ENCODE data around the gene RERE. TPM values are rescaled to one million over a fixed set of nuclear protein-coding genes. Genes with fewer than 3 reads are reported as not detected.
A peak's percentile ranks its signal among the peaks of the same experiment; 100 is the strongest.

Gene RERE
- total RNA-seq, 1 donor from 2014 or later: 124 TPM

DNA sequence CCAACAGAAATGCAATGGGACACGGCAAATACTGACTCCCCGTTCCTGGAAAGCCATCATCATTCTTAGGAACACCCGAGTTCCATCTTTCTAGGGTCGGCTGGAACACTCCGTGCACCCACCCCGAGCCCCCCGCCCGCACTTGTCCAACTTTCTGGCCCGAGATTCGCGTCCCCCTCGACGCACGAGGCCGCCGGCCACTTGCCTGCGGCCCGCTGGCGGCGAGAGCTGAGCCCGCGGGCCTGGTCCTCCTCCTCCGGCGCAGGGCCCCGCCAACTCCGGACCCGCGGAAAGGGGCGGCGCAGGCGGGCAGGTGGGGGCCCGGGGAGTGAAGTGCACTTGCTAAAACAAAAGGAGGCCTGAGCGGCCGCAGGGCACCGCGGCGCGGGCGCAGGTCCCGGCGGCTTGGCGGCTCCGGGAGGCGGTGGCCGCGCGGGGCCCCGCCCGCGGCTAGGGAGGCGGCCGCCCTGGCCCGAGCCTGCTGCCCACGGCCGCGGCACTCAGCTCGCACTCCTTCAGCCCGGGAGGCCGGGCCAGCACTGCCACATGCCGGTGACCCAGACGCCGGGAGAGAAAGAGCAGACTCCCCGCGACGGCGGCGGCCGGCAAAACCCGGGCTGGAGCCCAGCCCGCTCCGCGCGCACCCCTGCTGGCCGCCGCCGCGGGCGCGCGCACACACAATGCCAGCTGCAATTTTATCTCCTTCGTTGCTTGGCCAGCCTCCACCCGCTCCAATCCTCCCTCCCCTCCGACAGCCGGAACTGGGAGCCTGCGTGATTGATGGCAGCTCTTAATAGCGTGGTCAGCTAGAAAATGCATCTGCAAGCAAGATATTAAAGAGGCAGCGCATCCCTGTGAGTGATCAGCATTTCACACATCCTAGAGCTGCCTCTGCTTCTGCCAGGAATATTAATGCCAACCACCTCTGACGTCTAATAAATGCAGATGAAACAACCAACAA lies 114.3 kb downstream of the RERE start:
- Histone ChIP-seq H3K4me3 (ENCODE audit: insufficient read depth, low read depth, low read length) (peak overlapping the region; percentile 68), H2AFZ (ENCODE audit: low read depth, low read length) (no peak overlapping the region), H3K36me3 (ENCODE audit: insufficient read depth, low read length) (no peaks in the 10 kb centered on the region), H4K20me1 (ENCODE audit: insufficient read depth, low read length) (peaks cover 42% of the 10 kb centered on the region), H3K9me3 (ENCODE audit: insufficient read depth, low read depth, low read length) (no peaks in the 10 kb centered on the region), H3K27me3 (ENCODE audit: insufficient read depth, low read length) (no peaks in the 10 kb centered on the region), H3K4me2 (ENCODE audit: low read length) (peak overlapping the region; percentile 83), H3K9ac (ENCODE audit: low read length) (peak overlapping the region; percentile 80), H3K79me2 (ENCODE audit: insufficient read depth, low read length) (peaks cover 46% of the 10 kb centered on the region), H3K27ac (ENCODE audit: low read depth, low read length) (peak overlapping the region; percentile 41), H3K4me1 (ENCODE audit: insufficient read depth, low read length) (peaks cover 28% of the 10 kb centered on the region)
- Mint-ChIP-seq H3K9me3 (ENCODE audit: unreplicated experiment) (no peaks in the 10 kb centered on the region), H3K4me3 (ENCODE audit: unreplicated experiment) (peak overlapping the region; percentile 93), H3K36me3 (ENCODE audit: low read depth, unreplicated experiment) (peaks cover 5% of the 10 kb centered on the region), H3K27ac (ENCODE audit: unreplicated experiment) (peak overlapping the region; percentile 86), H3K27me3 (ENCODE audit: low read depth, unreplicated experiment) (no peaks in the 10 kb centered on the region), H3K4me1 (ENCODE audit: low read depth, unreplicated experiment) (peaks cover 44% of the 10 kb centered on the region)
- TF ChIP-seq, protein P1, sequence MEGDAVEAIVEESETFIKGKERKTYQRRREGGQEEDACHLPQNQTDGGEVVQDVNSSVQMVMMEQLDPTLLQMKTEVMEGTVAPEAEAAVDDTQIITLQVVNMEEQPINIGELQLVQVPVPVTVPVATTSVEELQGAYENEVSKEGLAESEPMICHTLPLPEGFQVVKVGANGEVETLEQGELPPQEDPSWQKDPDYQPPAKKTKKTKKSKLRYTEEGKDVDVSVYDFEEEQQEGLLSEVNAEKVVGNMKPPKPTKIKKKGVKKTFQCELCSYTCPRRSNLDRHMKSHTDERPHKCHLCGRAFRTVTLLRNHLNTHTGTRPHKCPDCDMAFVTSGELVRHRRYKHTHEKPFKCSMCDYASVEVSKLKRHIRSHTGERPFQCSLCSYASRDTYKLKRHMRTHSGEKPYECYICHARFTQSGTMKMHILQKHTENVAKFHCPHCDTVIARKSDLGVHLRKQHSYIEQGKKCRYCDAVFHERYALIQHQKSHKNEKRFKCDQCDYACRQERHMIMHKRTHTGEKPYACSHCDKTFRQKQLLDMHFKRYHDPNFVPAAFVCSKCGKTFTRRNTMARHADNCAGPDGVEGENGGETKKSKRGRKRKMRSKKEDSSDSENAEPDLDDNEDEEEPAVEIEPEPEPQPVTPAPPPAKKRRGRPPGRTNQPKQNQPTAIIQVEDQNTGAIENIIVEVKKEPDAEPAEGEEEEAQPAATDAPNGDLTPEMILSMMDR (IDR thresholded peaks at IDR 0.05; ENCODE audit: insufficient read depth, low read depth, low read length): no peak
- TF ChIP-seq EZH2 (IDR thresholded peaks at IDR 0.05; ENCODE audit: insufficient read depth, low read length): no peak
- DNase-seq (ENCODE audit: low read depth): peak; percentile 91
- no peak for FAIRE-seq

DNA sequence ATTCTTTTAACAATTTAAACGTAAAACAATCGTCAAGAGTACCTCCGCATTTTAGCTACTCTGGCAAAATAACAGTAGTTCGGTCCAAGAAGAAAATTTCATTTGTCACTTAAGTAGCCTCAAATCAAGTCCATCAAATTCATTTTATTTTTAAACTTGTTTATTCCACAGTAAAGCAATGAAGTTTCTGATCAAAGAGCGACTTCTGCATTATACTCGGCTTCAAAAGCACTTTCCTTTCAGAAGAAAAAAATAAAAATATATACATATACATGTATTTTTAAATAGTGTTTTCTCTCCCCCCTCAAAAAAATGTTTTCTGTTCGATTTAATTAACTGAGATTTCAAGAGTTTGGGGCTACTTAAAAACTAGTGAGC lies 115.0 kb downstream of the RERE start:
- H2AFZ ChIP-seq (ENCODE audit: low read depth, low read length): no peak overlapping the region
- no peaks in the 10 kb centered on the region for H3K27me3 ChIP-seq (ENCODE audit: insufficient read depth, low read length)
- Mint-ChIP-seq H3K4me3 (ENCODE audit: unreplicated experiment) (peak overlapping the region; percentile 93), H3K9me3 (ENCODE audit: unreplicated experiment) (no peaks in the 10 kb centered on the region), H3K4me1 (ENCODE audit: low read depth, unreplicated experiment) (peaks cover 42% of the 10 kb centered on the region), H3K27me3 (ENCODE audit: low read depth, unreplicated experiment) (no peaks in the 10 kb centered on the region), H3K27ac (ENCODE audit: unreplicated experiment) (peak overlapping the region; percentile 94), H3K36me3 (ENCODE audit: low read depth, unreplicated experiment) (peaks cover 3% of the 10 kb centered on the region)
- FAIRE-seq (no peak), DNase-seq (ENCODE audit: low read depth) (no peak)
- peak overlapping the region; percentile 80 for H3K9ac ChIP-seq (ENCODE audit: low read length)
- H4K20me1 ChIP-seq (ENCODE audit: insufficient read depth, low read length): peaks cover 44% of the 10 kb centered on the region
- H3K79me2 ChIP-seq (ENCODE audit: insufficient read depth, low read length): peaks cover 50% of the 10 kb centered on the region
- peak overlapping the region; percentile 68 for H3K4me3 ChIP-seq (ENCODE audit: insufficient read depth, low read depth, low read length)
- H3K4me2 ChIP-seq (ENCODE audit: low read length): peak overlapping the region; percentile 83
- H3K9me3 ChIP-seq (ENCODE audit: insufficient read depth, low read depth, low read length): no peaks in the 10 kb centered on the region
- TF ChIP-seq EZH2 (IDR thresholded peaks at IDR 0.05; ENCODE audit: insufficient read depth, low read length): no peak
- TF ChIP-seq, protein P1 (IDR thresholded peaks at IDR 0.05; ENCODE audit: insufficient read depth, low read depth, low read length): no peak
- no peaks in the 10 kb centered on the region for H3K36me3 ChIP-seq (ENCODE audit: insufficient read depth, low read length)
- H3K4me1 ChIP-seq (ENCODE audit: insufficient read depth, low read length): peaks cover 28% of the 10 kb centered on the region
- peak overlapping the region; percentile 59 for H3K27ac ChIP-seq (ENCODE audit: low read depth, low read length)
